ENCODE results near the gene BABAM2. TPM values are rescaled to one million over a fixed set of nuclear protein-coding genes. Genes with fewer than 3 reads are reported as not detected.
"Not testable (repeated sequence)": the region's sequence is repeated elsewhere in the genome, so short reads cannot be mapped to it uniquely, and the experiment has no call there.

BABAM2 gene
- total RNA-seq, 2 experiments from 2014 or later: 19.7 to 33.2 TPM

- Histone ChIP-seq H3K9me2 (ENCODE audit: insufficient read depth, low read length) (no peaks in the 10 kb centered on the region), H2AFZ (ENCODE audit: low read length) (no peak overlapping the region), H3K4me2 (ENCODE audit: low read length) (no peak overlapping the region), H3K36me3 (ENCODE audit: insufficient read depth, low read length) (no peaks in the 10 kb centered on the region), H3K79me2 (ENCODE audit: insufficient read depth, low read depth, low read length) (no peaks in the 10 kb centered on the region), H3K4me3 (ENCODE audit: low read depth, low read length, poor library complexity, severe bottlenecking) (no peak overlapping the region), H3K27ac (ENCODE audit: low read depth, low read length, poor library complexity, severe bottlenecking) (no peak overlapping the region), H3K9me3 (ENCODE audit: low read length) (no peaks in the 10 kb centered on the region), H3K4me1 (ENCODE audit: insufficient read depth, low read length, poor library complexity, severe bottlenecking) (no peaks in the 10 kb centered on the region), H4K20me1 (ENCODE audit: insufficient read depth, low read length) (no peaks in the 10 kb centered on the region)
- no peak for DNase-seq (ENCODE audit: low spot score)
- CTCF ChIA-PET (ENCODE audit: unreplicated experiment): no interaction called here
- TF ChIP-seq CTCF (conservative IDR thresholded peaks at IDR 0.05; ENCODE audit: low read length): no peak
- no peak for TF ChIP-seq EZH2phosphoT487 (IDR thresholded peaks at IDR 0.05; ENCODE audit: borderline replicate concordance, low read depth, low read length)
- BruUV-seq (replicated peaks): no TSS peak
- POLR2A ChIA-PET: no interaction called here
- intact Hi-C loops (cut with micrococcal nuclease; ENCODE audit: unreplicated experiment): no loop called here
These were observed 366.7 kb downstream of the BABAM2 start for GRCh38 chr2:28257182-28257581.

DNA sequence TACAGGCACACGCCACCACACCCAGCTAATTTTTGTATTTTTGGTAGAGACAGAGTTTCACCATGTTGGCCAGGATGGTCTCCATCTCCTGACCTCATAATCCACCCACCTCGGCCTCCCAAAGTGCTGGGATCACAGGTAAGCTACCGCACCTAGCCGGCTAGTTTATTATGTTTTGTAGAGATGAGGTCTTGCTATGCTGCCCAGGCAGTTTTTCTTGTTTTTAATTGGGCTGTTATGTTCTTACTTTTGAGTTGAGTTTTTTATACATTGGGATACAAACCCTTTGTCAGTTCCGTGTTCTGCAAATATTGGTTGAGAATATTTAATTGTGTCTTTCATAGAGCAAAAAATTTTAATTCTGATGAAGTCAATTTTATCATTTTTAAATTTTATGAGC, 368.7 kb downstream of the BABAM2 start:
- CTCF ChIA-PET (ENCODE audit: unreplicated experiment); H3K9me3 ChIP-seq (ENCODE audit: low read length); H3K79me2 ChIP-seq (ENCODE audit: insufficient read depth, low read depth, low read length); H3K27ac ChIP-seq (ENCODE audit: low read depth, low read length, poor library complexity, severe bottlenecking); H3K9me2 ChIP-seq (ENCODE audit: insufficient read depth, low read length); BruUV-seq (replicated peaks); H3K4me3 ChIP-seq (ENCODE audit: low read depth, low read length, poor library complexity, severe bottlenecking); intact Hi-C loops (cut with micrococcal nuclease; ENCODE audit: unreplicated experiment); H3K36me3 ChIP-seq (ENCODE audit: insufficient read depth, low read length); H3K4me1 ChIP-seq (ENCODE audit: insufficient read depth, low read length, poor library complexity, severe bottlenecking); H4K20me1 ChIP-seq (ENCODE audit: insufficient read depth, low read length); H2AFZ ChIP-seq (ENCODE audit: low read length); POLR2A ChIA-PET; DNase-seq (ENCODE audit: low spot score); H3K4me2 ChIP-seq (ENCODE audit: low read length): not testable (repeated sequence)

GRCh38 chr2:28263690-28264089, 373.2 kb downstream of the BABAM2 start:
- Histone ChIP-seq H4K20me1 (ENCODE audit: insufficient read depth, low read length) (no peaks in the 10 kb centered on the region), H3K4me2 (ENCODE audit: low read length) (no peak overlapping the region), H3K27ac (ENCODE audit: low read depth, low read length, poor library complexity, severe bottlenecking) (no peak overlapping the region), H2AFZ (ENCODE audit: low read length) (no peak overlapping the region), H3K36me3 (ENCODE audit: insufficient read depth, low read length) (no peaks in the 10 kb centered on the region), H3K79me2 (ENCODE audit: insufficient read depth, low read depth, low read length) (no peaks in the 10 kb centered on the region), H3K9me3 (ENCODE audit: low read length) (no peaks in the 10 kb centered on the region), H3K4me1 (ENCODE audit: insufficient read depth, low read length, poor library complexity, severe bottlenecking) (no peaks in the 10 kb centered on the region), H3K4me3 (ENCODE audit: low read depth, low read length, poor library complexity, severe bottlenecking) (no peak overlapping the region), H3K9me2 (ENCODE audit: insufficient read depth, low read length) (no peaks in the 10 kb centered on the region)
- no peak for DNase-seq (ENCODE audit: low spot score)
- TF ChIP-seq CTCF (conservative IDR thresholded peaks at IDR 0.05; ENCODE audit: low read length) (no peak), EZH2phosphoT487 (IDR thresholded peaks at IDR 0.05; ENCODE audit: borderline replicate concordance, low read depth, low read length) (no peak)
- CTCF ChIA-PET (ENCODE audit: unreplicated experiment): no interaction called here
- no TSS peak for BruUV-seq (replicated peaks)
- intact Hi-C loops (cut with micrococcal nuclease; ENCODE audit: unreplicated experiment): no loop called here
- POLR2A ChIA-PET: interaction anchor here (0.6 kb wide), 1 partner anchor 201 kb away, joined by 3 read pairs; no protein-coding TSS in a partner anchor
